ENCODE measurements around the gene TOP3B. TPM values are rescaled to one million over a fixed set of nuclear protein-coding genes. Genes with fewer than 3 reads are reported as not detected.

TOP3B gene
- 24.4 and 29.6 TPM in 2 replicates for total RNA-seq

DNA sequence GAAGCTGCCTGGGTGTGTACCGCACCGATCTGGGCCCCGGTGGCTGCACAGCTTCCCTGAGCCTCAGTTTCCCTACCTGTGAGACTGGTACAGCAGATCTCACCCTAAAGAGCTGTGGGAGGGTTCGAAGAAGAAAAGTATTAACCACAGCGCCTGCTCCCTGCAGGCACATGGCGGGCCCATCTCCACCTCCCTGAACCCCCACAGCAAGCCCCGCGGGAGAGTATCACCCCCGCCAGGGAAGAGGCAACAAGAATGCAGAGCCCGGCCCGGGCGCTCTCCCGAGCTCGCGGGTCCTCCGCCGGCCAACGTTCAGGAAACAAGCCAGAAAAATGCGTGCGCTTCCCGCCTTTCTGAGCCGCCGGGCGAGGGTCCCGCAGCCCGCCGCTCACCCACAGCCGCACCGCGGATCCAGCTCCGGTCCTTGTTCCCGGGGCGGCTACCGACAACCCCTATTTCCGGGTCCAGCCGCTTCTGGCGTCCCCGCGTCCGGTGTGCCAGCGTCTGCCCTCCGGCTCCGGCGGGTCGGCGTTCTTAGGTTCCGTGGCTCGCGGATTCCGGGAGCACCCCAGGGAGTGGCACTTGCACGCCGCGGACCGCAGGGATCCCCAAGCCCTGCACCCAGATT is at the start of gene TOP3B:
TOP3B (minus strand) TSS at position 450 of the 628 bp plus-strand sequence. CDS start 7,078 bp downstream, outside the sequence.
- peak; percentile 83 for DNase-seq

- no peak for DNase-seq
Measured at GRCh38 chr22:22031183-22031945, 48.8 kb upstream of the TOP3B start.

DNA sequence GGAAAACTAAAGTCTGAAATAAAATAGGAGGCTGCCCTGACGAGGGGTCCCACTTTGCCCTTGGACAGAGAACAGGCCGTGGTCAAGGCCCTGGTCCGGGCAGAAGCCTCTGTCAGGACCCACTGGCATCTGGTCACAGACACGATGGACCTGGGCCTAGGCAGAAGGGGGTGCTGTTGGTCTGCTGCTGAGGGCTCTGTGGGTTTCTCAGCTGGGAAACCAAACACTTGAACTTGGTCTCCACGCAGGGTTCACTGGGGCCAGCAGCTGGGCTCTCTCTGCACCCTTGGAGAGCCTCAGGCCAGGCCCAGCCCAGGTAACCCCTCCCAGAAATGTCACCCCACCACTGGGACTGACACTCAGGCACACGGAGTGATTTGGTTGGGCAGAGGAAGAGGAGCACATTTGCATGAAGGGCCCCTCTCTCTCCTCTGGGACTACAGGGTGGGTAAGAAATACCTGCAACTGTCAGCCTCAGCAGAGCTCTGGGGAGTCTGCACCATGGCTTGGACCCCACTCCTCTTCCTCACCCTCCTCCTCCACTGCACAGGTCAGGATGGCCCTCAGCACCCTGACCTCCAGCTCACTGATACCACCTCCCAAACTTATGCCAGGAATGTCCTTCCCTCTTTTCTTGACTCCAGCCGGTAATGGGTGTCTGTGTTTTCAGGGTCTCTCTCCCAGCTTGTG is 48.1 kb upstream of the TOP3B start:
- peak; percentile 20 for DNase-seq

DNA sequence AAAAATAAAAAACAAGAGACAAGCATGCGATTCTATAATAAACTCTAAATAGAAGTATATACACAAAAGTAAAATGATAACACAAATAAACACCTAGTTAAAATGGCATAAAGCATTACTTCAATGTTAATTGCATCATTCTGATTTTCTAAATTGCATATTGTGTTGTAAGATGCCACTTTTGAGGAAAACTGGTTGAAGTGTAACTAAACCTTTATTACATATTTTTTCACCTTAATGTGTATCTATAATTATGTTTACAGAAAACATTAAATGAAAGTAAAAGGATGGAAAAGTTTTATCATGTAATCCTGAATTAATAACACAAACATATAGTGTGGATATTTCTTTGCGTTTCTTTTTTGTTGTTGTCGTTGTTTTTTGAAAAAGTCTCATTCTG is 45.4 kb upstream of the TOP3B start:
- no peak for DNase-seq

GRCh38 chr22:22026157-22026831 is 43.7 kb upstream of the TOP3B start:
- no peak for DNase-seq

DNA sequence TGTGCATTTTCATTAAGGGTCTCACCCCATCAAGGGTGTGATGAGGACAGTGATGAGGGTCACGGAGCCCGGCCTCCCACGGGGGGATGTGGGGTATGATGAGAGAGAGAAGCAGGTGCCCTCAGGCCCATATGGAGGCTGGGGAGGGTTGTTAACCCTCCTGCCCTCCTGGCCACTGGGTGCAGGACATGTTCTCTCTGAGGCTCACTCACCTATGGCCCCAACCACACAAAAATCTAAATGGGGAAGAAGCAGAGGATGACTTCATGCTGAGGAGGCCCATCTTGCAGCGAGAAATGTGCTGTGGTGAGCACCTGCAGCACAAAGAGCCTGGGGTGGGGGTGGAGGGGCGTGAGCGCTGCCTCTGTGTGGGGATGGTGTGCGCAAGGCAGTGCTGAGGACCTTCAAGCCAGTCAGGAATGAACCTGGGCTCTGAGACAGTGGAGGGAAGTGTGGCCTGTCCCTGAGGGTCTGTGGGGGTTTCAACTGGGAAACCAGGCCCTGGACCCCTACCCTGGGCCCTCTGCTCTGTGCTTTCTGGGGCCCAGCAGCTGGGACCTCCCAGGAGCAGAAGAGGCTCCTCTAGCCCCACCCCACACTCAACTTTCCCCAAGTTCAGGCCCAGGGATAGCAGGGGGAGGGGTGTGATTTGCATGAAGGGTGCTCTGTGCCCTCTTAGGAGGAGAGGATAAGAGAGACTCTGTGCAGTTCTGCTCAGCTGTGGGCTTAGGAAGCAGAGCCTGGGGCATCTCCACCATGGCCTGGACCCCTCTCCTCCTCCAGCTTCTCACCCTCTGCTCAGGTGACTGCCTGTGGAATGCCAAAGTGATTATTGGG is 43.0 kb upstream of the TOP3B start:
- DNase-seq: no peak

GRCh38 chr22:22024440-22024839 is 41.9 kb upstream of the TOP3B start:
- DNase-seq: no peak

GRCh38 chr22:22023581-22024137 is 41.1 kb upstream of the TOP3B start:
- no peak for DNase-seq

- no peak for DNase-seq
Measured at GRCh38 chr22:22022947-22023534, 40.5 kb upstream of the TOP3B start.

GRCh38 chr22:22022255-22022840 is 39.8 kb upstream of the TOP3B start:
- no peak for DNase-seq

- no peak for DNase-seq
Measured at GRCh38 chr22:22021162-22021750, 38.7 kb upstream of the TOP3B start.

- no peak for DNase-seq
Measured at GRCh38 chr22:22020425-22020852, 37.9 kb upstream of the TOP3B start.

DNA sequence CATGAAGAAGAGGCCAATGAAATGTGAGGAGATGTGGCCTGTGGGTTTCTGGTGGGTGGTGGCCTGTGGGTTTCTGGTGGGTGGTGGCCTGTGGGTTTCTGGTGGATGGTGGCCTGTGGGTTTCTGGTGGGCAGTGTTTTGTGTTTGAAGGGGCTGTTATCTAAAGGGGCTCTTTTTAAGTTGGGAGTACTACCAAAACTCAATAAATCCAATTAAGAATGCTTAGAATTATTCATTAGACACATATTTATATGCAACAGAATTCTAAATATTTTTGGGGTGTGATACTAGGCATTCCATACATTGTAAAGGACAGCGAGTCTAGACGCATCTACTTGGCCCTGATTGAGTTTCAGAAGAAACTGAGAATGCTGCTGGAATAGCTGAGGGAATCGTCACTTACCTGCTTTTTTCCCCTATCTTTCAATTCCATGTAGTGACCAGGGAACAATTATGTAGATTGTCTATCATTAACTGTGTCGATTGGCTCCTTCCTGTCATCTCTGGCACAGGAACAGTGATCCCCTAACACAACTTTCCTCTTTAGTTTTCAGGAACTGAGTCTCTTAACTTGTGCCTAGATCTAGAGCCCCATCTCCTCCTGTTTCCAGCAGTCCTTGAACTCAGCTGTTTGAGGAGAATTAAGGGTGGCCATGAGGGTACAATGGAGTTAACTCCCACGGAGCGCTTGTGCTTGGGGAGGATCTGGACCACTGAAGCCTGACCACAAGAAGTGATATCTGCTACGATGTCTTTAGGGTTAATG is 37.3 kb upstream of the TOP3B start:
- no peak for DNase-seq

GRCh38 chr22:22018825-22019658 is 36.5 kb upstream of the TOP3B start:
- DNase-seq: no peak

GRCh38 chr22:22015631-22016030 is 33.0 kb upstream of the TOP3B start:
- no peak for DNase-seq

DNA sequence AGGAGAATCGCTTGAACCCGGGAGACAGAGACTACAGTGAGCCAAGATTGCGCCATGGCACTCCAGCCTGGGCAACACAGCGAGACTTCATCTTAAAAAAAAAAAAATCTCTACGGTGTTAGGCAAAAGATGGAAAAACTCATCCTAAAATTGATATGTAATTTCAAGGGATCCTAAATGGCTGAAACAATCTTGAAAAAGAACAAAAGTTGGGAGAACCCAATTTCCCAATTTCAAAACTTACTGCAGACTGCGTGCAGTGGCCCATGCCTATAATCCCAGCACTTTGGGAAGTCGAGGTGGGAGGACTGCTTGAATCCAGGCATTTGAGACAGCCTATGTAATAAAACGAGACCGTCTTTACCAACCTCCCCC is 31.7 kb upstream of the TOP3B start:
- DNase-seq: no peak

DNA sequence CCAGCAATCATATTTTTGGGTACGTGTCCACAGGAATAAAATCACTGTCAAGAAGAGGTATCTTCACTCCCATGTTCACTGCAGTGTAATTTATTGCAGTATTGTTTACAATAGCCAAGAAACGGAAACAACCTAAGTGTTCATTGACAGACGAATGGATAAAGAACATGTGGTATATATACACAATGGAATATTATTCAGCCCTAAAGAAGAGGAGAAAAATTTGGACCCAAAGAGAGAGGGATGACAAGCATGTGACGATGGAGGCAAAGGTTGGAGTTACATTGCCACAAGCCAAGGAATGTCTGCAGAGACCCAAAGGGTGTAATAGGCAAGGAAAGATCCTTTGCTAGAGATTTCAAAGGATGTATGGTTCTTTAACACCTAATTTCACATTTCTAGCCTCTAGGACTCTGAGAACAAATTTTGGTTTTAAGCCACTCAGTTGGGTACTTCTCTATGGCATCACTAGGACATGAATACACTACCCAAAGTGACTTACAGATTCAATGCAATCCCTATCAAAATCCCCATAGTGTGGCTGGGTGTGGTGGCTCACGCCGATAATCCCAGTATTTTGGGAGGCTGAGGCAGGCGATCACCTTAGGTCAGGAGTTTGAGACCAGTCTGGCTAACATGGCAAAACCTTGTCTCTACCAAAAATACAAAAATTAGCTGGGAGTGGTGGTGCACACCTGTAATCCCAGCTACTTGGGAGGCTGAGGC is 31.1 kb upstream of the TOP3B start:
- DNase-seq: no peak

DNA sequence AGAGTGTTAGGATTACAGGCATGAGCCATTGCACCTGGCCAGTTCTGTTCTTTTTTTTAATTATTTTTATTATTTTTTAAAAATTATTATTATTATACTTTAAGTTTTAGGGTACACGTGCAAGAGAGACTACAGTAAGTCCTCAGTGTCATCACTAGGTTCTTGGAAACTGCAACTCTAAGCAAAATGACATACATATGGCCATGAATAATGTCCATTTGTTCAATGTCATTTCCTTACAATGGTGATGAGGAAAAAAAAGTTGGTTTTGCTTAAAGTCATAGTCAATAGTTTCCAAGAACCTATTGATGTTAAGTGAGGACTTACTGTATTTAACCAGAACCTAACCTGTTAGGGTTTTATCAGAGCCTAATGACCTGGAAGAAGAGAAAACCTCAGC is 29.4 kb upstream of the TOP3B start:
- DNase-seq: no peak

All from dermis blood vessel endothelial cell (primary cell).